Measurements from ENCODE around the gene IL22RA1.

GRCh38 chr1:24082372-24082771, 60.6 kb downstream of the IL22RA1 start:
- TF ChIP-seq EZH2phosphoT487 (IDR thresholded peaks at IDR 0.05; ENCODE audit: borderline replicate concordance, low read length) (no peak), CTCF (conservative IDR thresholded peaks at IDR 0.05; ENCODE audit: low read depth, low read length) (no peak), EZH2 (IDR thresholded peaks at IDR 0.05; ENCODE audit: low read length, unreplicated experiment) (no peak)

Data from PC-3 (cell line).